ENCODE measurements around the gene SMIM7.

GRCh38 chr19:16638666-16639065 lies 21.3 kb downstream of the SMIM7 start:
- TF ChIP-seq CTCF (IDR thresholded peaks at IDR 0.05; ENCODE audit: borderline replicate concordance, extremely low read depth, low read length, poor library complexity, severe bottlenecking) (no peak), EZH2 (IDR thresholded peaks at IDR 0.05; ENCODE audit: borderline replicate concordance, low read depth, low read length, severe bottlenecking) (no peak)

Measured in DND-41 (cell line).